Neural crest cell (in vitro differentiated cells): ENCODE measurements around the gene CD2. TPM values are rescaled to one million over a fixed set of nuclear protein-coding genes. Genes with fewer than 3 reads are reported as not detected.

Experiments used
- DNase-seq: peaks from one replicate; pipeline ENCODE4 v3.0.0; 2021; ENCODE audit warnings: low read depth, mixed read lengths, low spot score
- H3K27ac Mint-ChIP-seq: one replicate; pipeline ENCODE4 v1.8.0; 2021; ENCODE audit warnings: mild to moderate bottlenecking, mixed read lengths; ENCODE audit not compliant: unreplicated experiment
- H3K27me3 Mint-ChIP-seq: 2 replicates; pipeline ENCODE4 v1.8.0; 2021; ENCODE audit warnings: low read depth, mild to moderate bottlenecking, mixed read lengths
- H3K36me3 Mint-ChIP-seq: 2 replicates; pipeline ENCODE4 v1.8.0; 2021; ENCODE audit warnings: low read depth, mild to moderate bottlenecking, mixed read lengths
- H3K4me1 Mint-ChIP-seq: 2 replicates; pipeline ENCODE4 v1.8.0; 2021; ENCODE audit warnings: mixed read lengths
- H3K4me3 Mint-ChIP-seq: one replicate; pipeline ENCODE4 v1.8.0; 2021; ENCODE audit warnings: mild to moderate bottlenecking, mixed read lengths
- H3K9me3 Mint-ChIP-seq: 2 replicates; pipeline ENCODE4 v1.8.0; 2021; ENCODE audit warnings: mixed read lengths
- long read RNA-seq: library from polyadenylated mRNA; unstranded; transcript quantifications from one replicate; pipeline ENCODE4 v2.0.0, GENCODE V29; 2020
- total RNA-seq: library from RNA; stranded (reverse); gene quantifications from 2 replicates; pipeline ENCODE4 v1.2.1, GENCODE V29; 2021
- TF ChIP-seq, protein P1 (sequence below): fragments of 200-600 bp; sonication (generic); conservative IDR thresholded peaks from 2 replicates; pipeline ENCODE4 v1.5.0; 2021; ENCODE audit warnings: antibody characterized with exemption, mild to moderate bottlenecking

CD2 gene, protein sequence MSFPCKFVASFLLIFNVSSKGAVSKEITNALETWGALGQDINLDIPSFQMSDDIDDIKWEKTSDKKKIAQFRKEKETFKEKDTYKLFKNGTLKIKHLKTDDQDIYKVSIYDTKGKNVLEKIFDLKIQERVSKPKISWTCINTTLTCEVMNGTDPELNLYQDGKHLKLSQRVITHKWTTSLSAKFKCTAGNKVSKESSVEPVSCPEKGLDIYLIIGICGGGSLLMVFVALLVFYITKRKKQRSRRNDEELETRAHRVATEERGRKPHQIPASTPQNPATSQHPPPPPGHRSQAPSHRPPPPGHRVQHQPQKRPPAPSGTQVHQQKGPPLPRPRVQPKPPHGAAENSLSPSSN
- not detected in 2 replicates for total RNA-seq
- long read RNA-seq, result 0 reads

DNA sequence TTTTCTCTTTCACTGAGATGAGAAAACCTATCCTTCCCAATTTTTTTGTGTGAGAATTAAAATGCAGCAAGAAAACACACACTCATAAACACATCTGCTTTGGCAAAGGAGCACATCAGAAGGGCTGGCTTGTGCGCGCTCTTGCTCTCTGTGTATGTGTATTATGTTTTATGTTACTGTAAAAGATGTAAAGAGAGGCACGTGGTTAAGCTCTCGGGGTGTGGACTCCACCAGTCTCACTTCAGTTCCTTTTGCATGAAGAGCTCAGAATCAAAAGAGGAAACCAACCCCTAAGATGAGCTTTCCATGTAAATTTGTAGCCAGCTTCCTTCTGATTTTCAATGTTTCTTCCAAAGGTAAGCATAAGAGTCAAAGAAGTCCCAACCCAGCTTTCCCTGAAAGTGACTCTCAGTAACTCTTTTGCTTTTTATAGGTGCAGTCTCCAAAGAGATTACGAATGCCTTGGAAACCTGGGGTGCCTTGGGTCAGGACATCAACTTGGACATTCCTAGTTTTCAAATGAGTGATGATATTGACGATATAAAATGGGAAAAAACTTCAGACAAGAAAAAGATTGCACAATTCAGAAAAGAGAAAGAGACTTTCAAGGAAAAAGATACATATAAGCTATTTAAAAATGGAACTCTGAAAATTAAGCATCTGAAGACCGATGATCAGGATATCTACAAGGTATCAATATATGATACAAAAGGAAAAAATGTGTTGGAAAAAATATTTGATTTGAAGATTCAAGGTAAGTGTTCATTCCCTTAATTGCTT, at the start of gene CD2:
Gene CD2, plus strand, starts transcription at position 233 of the 780 bp plus-strand sequence. Its CDS starts 63 bp downstream, at position 296.
- Mint-ChIP-seq H3K36me3 (no peaks in the 10 kb centered on the region), H3K9me3 (no peaks in the 10 kb centered on the region), H3K4me3 (no peak within 1 kb of the TSS), H3K27ac (no peak within 1 kb of the TSS), H3K27me3 (no peaks in the 10 kb centered on the region), H3K4me1 (no peaks in the 10 kb centered on the region)
- TF ChIP-seq, protein P1, sequence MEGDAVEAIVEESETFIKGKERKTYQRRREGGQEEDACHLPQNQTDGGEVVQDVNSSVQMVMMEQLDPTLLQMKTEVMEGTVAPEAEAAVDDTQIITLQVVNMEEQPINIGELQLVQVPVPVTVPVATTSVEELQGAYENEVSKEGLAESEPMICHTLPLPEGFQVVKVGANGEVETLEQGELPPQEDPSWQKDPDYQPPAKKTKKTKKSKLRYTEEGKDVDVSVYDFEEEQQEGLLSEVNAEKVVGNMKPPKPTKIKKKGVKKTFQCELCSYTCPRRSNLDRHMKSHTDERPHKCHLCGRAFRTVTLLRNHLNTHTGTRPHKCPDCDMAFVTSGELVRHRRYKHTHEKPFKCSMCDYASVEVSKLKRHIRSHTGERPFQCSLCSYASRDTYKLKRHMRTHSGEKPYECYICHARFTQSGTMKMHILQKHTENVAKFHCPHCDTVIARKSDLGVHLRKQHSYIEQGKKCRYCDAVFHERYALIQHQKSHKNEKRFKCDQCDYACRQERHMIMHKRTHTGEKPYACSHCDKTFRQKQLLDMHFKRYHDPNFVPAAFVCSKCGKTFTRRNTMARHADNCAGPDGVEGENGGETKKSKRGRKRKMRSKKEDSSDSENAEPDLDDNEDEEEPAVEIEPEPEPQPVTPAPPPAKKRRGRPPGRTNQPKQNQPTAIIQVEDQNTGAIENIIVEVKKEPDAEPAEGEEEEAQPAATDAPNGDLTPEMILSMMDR, result no peak
- no peak for DNase-seq

DNA sequence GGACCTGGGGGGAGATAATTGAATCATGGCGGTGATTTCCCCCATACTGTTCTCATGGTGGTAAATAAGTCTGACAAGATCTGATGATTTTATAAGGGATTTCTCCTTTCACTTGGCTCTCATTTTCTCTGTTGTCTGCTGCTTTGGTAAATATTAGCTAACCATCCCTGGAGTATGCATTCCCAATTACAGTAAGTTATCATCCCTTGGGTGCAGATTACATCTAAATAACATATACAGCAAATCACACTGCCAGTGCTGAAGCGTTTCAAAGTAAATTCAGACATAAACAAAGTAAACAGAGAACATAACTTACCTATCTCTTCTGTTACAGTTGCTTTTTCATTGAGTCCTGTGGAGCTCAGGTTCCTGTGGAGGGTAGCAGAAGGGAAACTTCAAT, 48.1 kb upstream of the CD2 start:
- peaks cover 15% of the 10 kb centered on the region for H3K4me1 Mint-ChIP-seq
- H3K36me3 Mint-ChIP-seq, result no peaks in the 10 kb centered on the region
- no peak for DNase-seq
- H3K9me3 Mint-ChIP-seq, result no peaks in the 10 kb centered on the region
- H3K27me3 Mint-ChIP-seq, result no peaks in the 10 kb centered on the region
- TF ChIP-seq, protein P1, result no peak
- no peak overlapping the region for H3K27ac Mint-ChIP-seq
- H3K4me3 Mint-ChIP-seq, result no peak overlapping the region

DNA sequence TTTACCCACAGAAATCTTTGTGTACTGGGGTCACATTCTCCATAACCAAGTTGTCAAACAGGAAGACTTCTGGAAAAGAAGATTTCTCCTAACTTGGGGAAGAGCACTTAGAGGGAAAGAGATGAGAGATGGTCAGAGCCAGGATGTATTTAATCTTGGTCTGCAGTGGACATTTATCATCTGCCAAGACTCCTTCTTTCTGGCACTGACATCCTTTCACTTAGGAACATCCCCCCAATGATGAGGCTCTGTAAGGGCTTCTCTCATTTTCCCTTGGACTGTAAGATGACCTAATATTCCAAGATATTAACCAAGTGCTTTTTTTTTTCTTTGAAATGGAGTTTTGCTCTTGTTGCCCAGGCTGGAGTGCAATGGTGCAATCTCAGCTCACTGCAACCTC, 47.4 kb upstream of the CD2 start:
- Mint-ChIP-seq H3K4me1 (peaks cover 20% of the 10 kb centered on the region), H3K36me3 (no peaks in the 10 kb centered on the region), H3K9me3 (no peaks in the 10 kb centered on the region), H3K4me3 (no peak overlapping the region), H3K27me3 (no peaks in the 10 kb centered on the region), H3K27ac (no peak overlapping the region)
- TF ChIP-seq, protein P1, result no peak
- no peak for DNase-seq

DNA sequence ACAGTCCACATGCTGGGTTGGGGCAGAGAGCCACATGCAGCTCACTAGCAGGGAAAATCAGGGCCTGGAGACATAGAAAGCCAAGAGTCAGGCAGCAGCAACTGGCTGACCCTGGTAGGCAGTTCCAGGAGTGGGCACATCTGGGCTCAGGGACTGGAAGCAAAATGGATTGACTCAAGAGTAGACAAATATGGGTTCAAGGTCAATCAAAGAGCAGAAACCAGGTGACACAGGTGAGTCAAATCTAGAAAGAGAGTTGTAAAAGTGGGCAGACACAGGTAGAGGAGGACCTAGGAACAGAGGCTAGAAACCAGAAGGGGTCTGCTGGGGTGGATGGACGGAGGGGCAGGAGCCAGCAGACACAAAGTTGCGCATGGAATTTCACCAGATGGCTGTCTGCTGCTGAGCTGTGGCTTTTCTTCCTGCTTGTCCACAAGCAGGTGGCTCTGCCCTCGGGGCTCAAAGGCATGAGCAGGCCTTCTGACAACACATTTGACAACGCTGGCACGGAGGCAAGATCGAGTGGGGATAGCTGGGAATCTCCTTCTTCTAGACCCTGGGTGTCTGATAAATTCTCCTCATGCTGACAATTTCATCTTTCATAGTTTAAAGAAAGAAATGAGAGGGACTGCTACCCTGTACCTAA, 45.9 kb upstream of the CD2 start:
- no peak for DNase-seq
- no peak overlapping the region for H3K4me3 Mint-ChIP-seq
- no peaks in the 10 kb centered on the region for H3K9me3 Mint-ChIP-seq
- no peaks in the 10 kb centered on the region for H3K27me3 Mint-ChIP-seq
- no peaks in the 10 kb centered on the region for H3K36me3 Mint-ChIP-seq
- peak overlapping the region; percentile 51 for H3K27ac Mint-ChIP-seq
- peaks cover 20% of the 10 kb centered on the region for H3K4me1 Mint-ChIP-seq
- TF ChIP-seq, protein P1, result no peak

DNA sequence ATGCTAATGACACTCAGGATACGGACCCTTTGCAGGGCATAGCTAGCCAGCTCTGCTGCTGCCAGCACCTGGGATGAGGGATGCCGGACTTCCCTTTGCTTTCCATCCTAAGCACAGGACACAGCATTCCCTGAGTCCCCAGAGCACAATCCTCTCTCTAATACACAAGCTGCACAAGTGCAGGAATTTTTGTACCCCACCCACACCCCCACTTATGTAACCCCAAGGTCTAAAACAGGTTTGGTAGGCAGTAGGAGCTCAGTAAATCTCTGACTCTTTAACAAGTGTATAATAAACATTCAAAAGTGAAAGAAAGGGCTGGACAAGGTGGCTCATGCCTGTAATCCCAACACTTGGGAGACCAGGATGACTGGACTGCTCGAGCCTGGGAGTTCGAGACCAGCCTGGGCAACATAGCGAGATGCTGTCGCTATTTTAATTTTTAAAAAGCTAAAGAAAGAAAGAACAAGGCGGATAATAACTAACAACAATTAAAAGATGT, 44.5 kb upstream of the CD2 start:
- DNase-seq, result no peak
- Mint-ChIP-seq H3K4me3 (no peak overlapping the region), H3K4me1 (peaks cover 20% of the 10 kb centered on the region), H3K9me3 (no peaks in the 10 kb centered on the region), H3K27ac (no peak overlapping the region), H3K36me3 (no peaks in the 10 kb centered on the region), H3K27me3 (no peaks in the 10 kb centered on the region)
- TF ChIP-seq, protein P1, result no peak
